SH-SY5Y (cell line): ENCODE results near the gene OPN1LW.

Source experiments
- GATA2 ChIP-seq: IDR thresholded peaks from 2 replicates; pipeline ENCODE4 v1.6.1; 2011; ENCODE audit warnings: mild to moderate bottlenecking, low read depth, low read length
- GATA3 ChIP-seq: IDR thresholded peaks from 2 replicates; pipeline ENCODE4 v1.6.1; 2011; ENCODE audit warnings: low read depth, mild to moderate bottlenecking, low read length, moderate library complexity

- TF ChIP-seq GATA2 (no peak), GATA3 (no peak)
Observed at GRCh38 chrX:154120567-154120966, 23.5 kb upstream of the OPN1LW start.
